ENCODE measurements around the gene C11orf16.

DNA sequence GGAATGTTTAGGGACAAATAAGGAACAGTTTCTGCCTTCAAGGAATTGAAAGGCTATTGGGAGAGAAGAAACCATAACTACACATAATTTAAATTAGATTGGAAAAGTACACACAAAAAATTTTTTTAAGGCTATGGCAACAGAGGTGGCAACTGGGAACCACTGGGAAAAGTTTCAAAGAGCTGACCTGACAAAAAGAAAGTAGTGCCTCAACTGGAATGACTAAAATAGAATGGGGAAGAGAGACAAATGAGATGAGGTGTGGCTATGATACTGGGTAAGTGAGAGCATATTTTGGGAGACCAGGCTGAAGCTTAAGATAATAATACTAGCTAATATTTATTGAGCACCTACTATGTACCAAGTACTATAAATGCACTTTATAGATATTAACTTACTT is 24.6 kb downstream of the C11orf16 start:
- TF ChIP-seq, protein P1, sequence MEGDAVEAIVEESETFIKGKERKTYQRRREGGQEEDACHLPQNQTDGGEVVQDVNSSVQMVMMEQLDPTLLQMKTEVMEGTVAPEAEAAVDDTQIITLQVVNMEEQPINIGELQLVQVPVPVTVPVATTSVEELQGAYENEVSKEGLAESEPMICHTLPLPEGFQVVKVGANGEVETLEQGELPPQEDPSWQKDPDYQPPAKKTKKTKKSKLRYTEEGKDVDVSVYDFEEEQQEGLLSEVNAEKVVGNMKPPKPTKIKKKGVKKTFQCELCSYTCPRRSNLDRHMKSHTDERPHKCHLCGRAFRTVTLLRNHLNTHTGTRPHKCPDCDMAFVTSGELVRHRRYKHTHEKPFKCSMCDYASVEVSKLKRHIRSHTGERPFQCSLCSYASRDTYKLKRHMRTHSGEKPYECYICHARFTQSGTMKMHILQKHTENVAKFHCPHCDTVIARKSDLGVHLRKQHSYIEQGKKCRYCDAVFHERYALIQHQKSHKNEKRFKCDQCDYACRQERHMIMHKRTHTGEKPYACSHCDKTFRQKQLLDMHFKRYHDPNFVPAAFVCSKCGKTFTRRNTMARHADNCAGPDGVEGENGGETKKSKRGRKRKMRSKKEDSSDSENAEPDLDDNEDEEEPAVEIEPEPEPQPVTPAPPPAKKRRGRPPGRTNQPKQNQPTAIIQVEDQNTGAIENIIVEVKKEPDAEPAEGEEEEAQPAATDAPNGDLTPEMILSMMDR (IDR thresholded peaks at IDR 0.05; ENCODE audit: insufficient read depth, low read length, poor library complexity, severe bottlenecking): no peak
- no peak for TF ChIP-seq EZH2phosphoT487 (conservative IDR thresholded peaks at IDR 0.05; ENCODE audit: low read length)
